ENCODE results near the gene SLC2A8.

DNA sequence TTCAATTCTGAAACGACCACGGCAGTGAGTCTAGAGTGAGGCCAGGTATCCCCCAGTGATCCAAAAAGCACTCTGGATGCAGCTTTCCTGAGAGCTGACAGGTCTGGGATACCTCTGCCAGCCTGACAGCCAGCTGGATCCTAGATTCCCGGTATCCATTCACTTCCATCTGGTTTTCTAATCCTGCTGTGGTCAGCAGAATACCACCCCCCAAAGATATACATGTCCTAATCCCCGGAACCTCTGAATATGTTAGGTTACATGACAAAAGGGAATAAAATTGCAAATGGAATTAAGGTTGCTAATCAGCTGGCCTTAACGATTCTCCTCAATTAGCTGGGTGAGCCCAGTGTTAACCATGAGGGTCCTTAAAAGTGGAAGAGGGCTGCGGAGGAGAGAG, 25.8 kb downstream of the SLC2A8 start:
- no peak for TF ChIP-seq POLR2A (IDR thresholded peaks at IDR 0.05; ENCODE audit: low read length)
- no peak for TF ChIP-seq GATA1 (IDR thresholded peaks at IDR 0.05; ENCODE audit: low read depth, low read length)
